Measurements from ENCODE around the gene CUX1. TPM values are rescaled to one million over a fixed set of nuclear protein-coding genes. Genes with fewer than 3 reads are reported as not detected.

CUX1 gene
- total and polyA plus RNA-seq, 2 of the 13 experiments (the other 11 are each of a cell fraction or from before 2014, with no cell fraction given): 13.7 to 14.9 TPM

DNA sequence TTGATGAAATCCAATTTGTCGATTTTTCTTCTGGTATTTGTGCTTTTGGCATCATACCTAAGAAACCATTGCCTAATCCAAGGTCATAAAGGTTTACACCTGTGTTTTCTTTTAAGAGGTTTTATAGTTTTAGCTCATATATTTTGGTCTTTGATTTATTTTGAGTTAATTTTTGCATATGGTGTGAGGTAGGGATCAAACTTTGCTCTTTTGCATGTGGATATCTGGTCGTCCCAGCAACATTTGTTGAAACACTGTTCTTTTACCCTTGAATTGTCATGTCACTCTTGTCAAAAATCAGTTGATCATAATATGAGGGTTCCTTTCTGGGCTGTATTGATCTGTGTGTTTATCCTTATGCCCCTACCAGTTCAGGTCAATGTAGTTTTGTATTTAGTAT lies 236.7 kb downstream of the CUX1 start:
- TF ChIP-seq FOXP4 (CRISPR knock-in tag; IDR thresholded peaks at IDR 0.05) (no peak), TEAD2 (CRISPR knock-in tag; IDR thresholded peaks at IDR 0.05) (no peak), PLRG1 (conservative IDR thresholded peaks at IDR 0.05) (no peak), ZFP37 (CRISPR knock-in tag; IDR thresholded peaks at IDR 0.05; ENCODE audit: borderline replicate concordance) (no peak), FOXO1 (CRISPR knock-in tag; IDR thresholded peaks at IDR 0.05) (no peak), AHDC1 (CRISPR knock-in tag; IDR thresholded peaks at IDR 0.05; ENCODE audit: borderline replicate concordance) (no peak), ADNP (CRISPR knock-in tag; IDR thresholded peaks at IDR 0.05) (no peak), SALL1 (CRISPR knock-in tag; IDR thresholded peaks at IDR 0.05) (no peak), SIN3A (IDR thresholded peaks at IDR 0.05; ENCODE audit: borderline replicate concordance, low read depth, low read length) (no peak)
- TF ChIP-seq, protein P1, sequence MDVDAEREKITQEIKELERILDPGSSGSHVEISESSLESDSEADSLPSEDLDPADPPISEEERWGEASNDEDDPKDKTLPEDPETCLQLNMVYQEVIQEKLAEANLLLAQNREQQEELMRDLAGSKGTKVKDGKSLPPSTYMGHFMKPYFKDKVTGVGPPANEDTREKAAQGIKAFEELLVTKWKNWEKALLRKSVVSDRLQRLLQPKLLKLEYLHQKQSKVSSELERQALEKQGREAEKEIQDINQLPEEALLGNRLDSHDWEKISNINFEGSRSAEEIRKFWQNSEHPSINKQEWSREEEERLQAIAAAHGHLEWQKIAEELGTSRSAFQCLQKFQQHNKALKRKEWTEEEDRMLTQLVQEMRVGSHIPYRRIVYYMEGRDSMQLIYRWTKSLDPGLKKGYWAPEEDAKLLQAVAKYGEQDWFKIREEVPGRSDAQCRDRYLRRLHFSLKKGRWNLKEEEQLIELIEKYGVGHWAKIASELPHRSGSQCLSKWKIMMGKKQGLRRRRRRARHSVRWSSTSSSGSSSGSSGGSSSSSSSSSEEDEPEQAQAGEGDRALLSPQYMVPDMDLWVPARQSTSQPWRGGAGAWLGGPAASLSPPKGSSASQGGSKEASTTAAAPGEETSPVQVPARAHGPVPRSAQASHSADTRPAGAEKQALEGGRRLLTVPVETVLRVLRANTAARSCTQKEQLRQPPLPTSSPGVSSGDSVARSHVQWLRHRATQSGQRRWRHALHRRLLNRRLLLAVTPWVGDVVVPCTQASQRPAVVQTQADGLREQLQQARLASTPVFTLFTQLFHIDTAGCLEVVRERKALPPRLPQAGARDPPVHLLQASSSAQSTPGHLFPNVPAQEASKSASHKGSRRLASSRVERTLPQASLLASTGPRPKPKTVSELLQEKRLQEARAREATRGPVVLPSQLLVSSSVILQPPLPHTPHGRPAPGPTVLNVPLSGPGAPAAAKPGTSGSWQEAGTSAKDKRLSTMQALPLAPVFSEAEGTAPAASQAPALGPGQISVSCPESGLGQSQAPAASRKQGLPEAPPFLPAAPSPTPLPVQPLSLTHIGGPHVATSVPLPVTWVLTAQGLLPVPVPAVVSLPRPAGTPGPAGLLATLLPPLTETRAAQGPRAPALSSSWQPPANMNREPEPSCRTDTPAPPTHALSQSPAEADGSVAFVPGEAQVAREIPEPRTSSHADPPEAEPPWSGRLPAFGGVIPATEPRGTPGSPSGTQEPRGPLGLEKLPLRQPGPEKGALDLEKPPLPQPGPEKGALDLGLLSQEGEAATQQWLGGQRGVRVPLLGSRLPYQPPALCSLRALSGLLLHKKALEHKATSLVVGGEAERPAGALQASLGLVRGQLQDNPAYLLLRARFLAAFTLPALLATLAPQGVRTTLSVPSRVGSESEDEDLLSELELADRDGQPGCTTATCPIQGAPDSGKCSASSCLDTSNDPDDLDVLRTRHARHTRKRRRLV (CRISPR knock-in tag; IDR thresholded peaks at IDR 0.05): no peak
- TF ChIP-seq, protein P2, sequence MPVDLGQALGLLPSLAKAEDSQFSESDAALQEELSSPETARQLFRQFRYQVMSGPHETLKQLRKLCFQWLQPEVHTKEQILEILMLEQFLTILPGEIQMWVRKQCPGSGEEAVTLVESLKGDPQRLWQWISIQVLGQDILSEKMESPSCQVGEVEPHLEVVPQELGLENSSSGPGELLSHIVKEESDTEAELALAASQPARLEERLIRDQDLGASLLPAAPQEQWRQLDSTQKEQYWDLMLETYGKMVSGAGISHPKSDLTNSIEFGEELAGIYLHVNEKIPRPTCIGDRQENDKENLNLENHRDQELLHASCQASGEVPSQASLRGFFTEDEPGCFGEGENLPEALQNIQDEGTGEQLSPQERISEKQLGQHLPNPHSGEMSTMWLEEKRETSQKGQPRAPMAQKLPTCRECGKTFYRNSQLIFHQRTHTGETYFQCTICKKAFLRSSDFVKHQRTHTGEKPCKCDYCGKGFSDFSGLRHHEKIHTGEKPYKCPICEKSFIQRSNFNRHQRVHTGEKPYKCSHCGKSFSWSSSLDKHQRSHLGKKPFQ (CRISPR knock-in tag; IDR thresholded peaks at IDR 0.05; ENCODE audit: insufficient replicate concordance): no peak
- H3K79me2 ChIP-seq (ENCODE audit: insufficient read depth, low read length): no peaks in the 10 kb centered on the region
- no peaks in the 10 kb centered on the region for H3K4me1 ChIP-seq (ENCODE audit: insufficient read depth, low read length)
- WGBS (ENCODE audit: low lambda C conversion rate): 95% methylated on average over 2 of the region's 2 CpGs
- H3K4me3 ChIP-seq (replicated peaks in 1 of 3; ENCODE audit: insufficient read depth in 1 of 3, low read depth in 2 of 3, low read length in 3 of 3): no peak overlapping the region
- no peak overlapping the region for H2AFZ ChIP-seq (ENCODE audit: low read length)
- no peak overlapping the region for H3K27ac ChIP-seq (ENCODE audit: extremely low read length, insufficient read depth, low read length)
- ChIA-PET POLR2A (no interaction called here), CTCF (ENCODE audit: low intra/inter-chr PET ratio, low total read pairs) (no interaction called here)
- intact Hi-C loops (cut with micrococcal nuclease; ENCODE audit: unreplicated experiment) (no loop called here), in situ Hi-C loops (cut with HindIII; ENCODE audit: extremely low pct_ligation_motif_present, low pct_unique_long_range_greater_than_20kb) (no loop called here)
- FAIRE-seq (no peak), DNase-seq (ENCODE audit: low spot score) (no peak), ATAC-seq (no peak)
- no peak overlapping the region for H3K9ac ChIP-seq (ENCODE audit: insufficient read depth, low read depth, low read length)
- H3K27me3 ChIP-seq (ENCODE audit: control insufficient read depth in 1 of 2, insufficient read depth in 2 of 2, low read length in 2 of 2): no peaks in the 10 kb centered on the region
- no peak overlapping the region for H3K4me2 ChIP-seq (ENCODE audit: low read depth, low read length)
- BruUV-seq (replicated peaks): no TSS peak
- H4K20me1 ChIP-seq (ENCODE audit: insufficient read depth, low read length): no peaks in the 10 kb centered on the region
- peaks cover 13% of the 10 kb centered on the region for H3K9me3 ChIP-seq (ENCODE audit: low read length)
- no peaks in the 10 kb centered on the region for H3K36me3 ChIP-seq (replicated peaks in 1 of 2; ENCODE audit: control insufficient read depth in 1 of 2, insufficient read depth in 2 of 2, low read length in 2 of 2)
